Measurements from ENCODE around the gene TMUB1. TPM values are rescaled to one million over a fixed set of nuclear protein-coding genes. Genes with fewer than 3 reads are reported as not detected.

The TMUB1 gene
- total RNA-seq, 1 donor, result 18.1 TPM

DNA sequence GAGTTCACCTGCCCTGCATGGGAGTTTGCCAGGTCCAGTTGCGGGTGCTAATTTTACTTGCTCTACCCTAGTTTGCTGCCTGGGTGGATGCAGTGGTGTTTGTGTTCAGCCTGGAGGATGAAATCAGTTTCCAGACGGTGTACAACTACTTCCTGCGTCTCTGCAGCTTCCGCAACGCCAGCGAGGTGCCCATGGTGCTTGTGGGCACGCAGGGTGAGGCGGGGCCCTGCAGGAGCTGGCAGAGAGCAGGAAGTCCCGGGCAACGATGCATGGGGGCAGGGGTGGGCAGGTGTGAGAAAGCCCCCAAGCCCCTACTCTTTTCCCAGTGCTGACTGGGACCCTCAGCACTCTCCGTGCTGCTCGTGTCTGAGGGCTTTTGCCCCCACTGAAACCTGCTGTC lies 34.3 kb upstream of the TMUB1 start:
- peaks cover 10% of the 10 kb centered on the region for H3K36me3 ChIP-seq (ENCODE audit: insufficient read depth, low read length)
- peaks cover 31% of the 10 kb centered on the region for H3K79me2 ChIP-seq (ENCODE audit: insufficient read depth, low read length)
- H3K4me3 ChIP-seq (ENCODE audit: insufficient read depth, low read length), result no peak overlapping the region
- H3K4me1 ChIP-seq (ENCODE audit: insufficient read depth, low read length), result peaks cover 16% of the 10 kb centered on the region
- peaks cover 42% of the 10 kb centered on the region for H4K20me1 ChIP-seq (ENCODE audit: insufficient read depth, low read length)
- H2AFZ ChIP-seq (ENCODE audit: low read length), result no peak overlapping the region
- H3K27ac ChIP-seq (ENCODE audit: low read depth, low read length), result no peak overlapping the region
- TF ChIP-seq, protein P1, sequence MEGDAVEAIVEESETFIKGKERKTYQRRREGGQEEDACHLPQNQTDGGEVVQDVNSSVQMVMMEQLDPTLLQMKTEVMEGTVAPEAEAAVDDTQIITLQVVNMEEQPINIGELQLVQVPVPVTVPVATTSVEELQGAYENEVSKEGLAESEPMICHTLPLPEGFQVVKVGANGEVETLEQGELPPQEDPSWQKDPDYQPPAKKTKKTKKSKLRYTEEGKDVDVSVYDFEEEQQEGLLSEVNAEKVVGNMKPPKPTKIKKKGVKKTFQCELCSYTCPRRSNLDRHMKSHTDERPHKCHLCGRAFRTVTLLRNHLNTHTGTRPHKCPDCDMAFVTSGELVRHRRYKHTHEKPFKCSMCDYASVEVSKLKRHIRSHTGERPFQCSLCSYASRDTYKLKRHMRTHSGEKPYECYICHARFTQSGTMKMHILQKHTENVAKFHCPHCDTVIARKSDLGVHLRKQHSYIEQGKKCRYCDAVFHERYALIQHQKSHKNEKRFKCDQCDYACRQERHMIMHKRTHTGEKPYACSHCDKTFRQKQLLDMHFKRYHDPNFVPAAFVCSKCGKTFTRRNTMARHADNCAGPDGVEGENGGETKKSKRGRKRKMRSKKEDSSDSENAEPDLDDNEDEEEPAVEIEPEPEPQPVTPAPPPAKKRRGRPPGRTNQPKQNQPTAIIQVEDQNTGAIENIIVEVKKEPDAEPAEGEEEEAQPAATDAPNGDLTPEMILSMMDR (IDR thresholded peaks at IDR 0.05; ENCODE audit: extremely low read depth, low read depth, low read length), result no peak
- no peak overlapping the region for H3K4me2 ChIP-seq (ENCODE audit: insufficient read depth, low read length)
- no peaks in the 10 kb centered on the region for H3K27me3 ChIP-seq (ENCODE audit: insufficient read depth, low read length)
- no peaks in the 10 kb centered on the region for H3K9me3 ChIP-seq (ENCODE audit: low read depth, low read length)
- DNase-seq (ENCODE audit: insufficient read length, low spot score, missing footprints), result no peak

DNA sequence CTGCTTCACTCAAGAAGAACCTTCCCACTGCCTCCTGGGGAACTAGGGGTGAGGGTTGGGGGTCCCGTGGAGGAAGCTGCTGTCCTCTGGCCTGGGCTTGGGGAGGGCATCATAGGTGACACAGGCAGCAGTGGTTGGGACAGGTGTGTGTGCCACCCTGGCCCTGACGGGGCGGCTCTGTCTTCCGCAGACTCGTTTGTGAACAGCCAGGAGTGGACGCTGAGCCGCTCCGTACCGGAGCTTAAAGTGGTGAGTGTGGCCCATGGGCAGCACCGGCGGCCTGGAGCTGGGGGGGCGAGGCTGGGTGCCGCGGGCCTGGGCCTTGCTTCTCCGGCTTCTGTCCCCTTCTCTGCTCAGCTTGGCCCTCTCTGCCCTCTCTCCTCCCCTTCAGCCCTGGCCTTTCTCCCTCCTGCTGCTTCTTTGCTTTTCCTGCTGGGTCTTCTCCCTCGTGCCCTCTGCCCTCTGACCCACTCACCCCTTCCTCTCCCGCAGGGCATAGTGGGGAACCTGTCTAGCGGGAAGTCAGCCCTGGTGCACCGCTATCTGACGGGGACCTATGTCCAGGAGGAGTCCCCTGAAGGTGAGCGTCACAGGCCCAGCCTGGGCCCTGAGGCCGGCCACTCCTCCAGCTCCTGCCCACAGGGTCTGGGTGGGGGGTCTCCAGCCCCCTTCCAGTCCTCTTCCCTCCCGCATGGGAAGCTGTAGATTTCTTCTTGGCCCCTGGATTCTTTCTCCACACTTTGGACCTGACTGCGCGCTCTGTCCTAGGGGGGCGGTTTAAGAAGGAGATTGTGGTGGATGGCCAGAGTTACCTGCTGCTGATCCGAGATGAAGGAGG lies 33.5 kb upstream of the TMUB1 start:
- H3K27me3 ChIP-seq (ENCODE audit: insufficient read depth, low read length), result no peaks in the 10 kb centered on the region
- peaks cover 49% of the 10 kb centered on the region for H4K20me1 ChIP-seq (ENCODE audit: insufficient read depth, low read length)
- H2AFZ ChIP-seq (ENCODE audit: low read length), result no peak overlapping the region
- no peaks in the 10 kb centered on the region for H3K9me3 ChIP-seq (ENCODE audit: low read depth, low read length)
- peaks cover 10% of the 10 kb centered on the region for H3K36me3 ChIP-seq (ENCODE audit: insufficient read depth, low read length)
- no peak overlapping the region for H3K4me3 ChIP-seq (ENCODE audit: insufficient read depth, low read length)
- peaks cover 16% of the 10 kb centered on the region for H3K4me1 ChIP-seq (ENCODE audit: insufficient read depth, low read length)
- peaks cover 39% of the 10 kb centered on the region for H3K79me2 ChIP-seq (ENCODE audit: insufficient read depth, low read length)
- H3K4me2 ChIP-seq (ENCODE audit: insufficient read depth, low read length), result no peak overlapping the region
- DNase-seq (ENCODE audit: insufficient read length, low spot score, missing footprints), result peak; percentile 93
- TF ChIP-seq, protein P1 (IDR thresholded peaks at IDR 0.05; ENCODE audit: extremely low read depth, low read depth, low read length), result no peak
- H3K27ac ChIP-seq (ENCODE audit: low read depth, low read length), result no peak overlapping the region

DNA sequence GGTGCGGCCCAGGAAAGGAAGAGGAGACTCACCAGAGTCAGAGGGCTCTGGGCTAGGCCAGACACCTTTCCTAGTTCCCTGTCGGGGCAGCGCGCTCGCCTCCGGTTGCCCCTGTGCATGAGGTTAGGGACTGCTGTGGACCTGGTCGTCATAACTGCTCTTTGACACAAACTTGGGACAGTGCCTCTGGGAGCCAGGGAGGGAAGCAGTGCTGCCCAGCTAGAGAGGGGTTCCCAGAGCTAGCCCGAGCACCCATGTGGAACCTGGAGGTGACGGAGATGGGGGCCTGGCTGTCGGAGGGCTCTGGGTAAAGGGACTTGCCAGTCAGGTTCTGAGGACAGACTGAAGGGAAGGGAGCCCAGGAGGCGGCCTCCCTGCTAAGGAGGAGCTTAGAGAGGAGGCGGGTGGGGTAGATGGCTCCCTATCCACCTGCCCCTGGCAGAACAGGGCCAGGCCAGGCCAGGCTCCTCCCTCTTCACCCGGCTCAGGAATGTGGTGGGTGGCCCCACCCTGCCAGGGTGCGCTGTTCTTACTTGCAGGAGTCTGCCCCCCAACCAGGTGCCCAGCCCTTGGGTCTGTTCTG lies 32.6 kb upstream of the TMUB1 start:
- Histone ChIP-seq H4K20me1 (ENCODE audit: insufficient read depth, low read length) (peaks cover 57% of the 10 kb centered on the region), H3K36me3 (ENCODE audit: insufficient read depth, low read length) (peaks cover 10% of the 10 kb centered on the region), H3K79me2 (ENCODE audit: insufficient read depth, low read length) (peaks cover 48% of the 10 kb centered on the region), H2AFZ (ENCODE audit: low read length) (no peak overlapping the region), H3K4me3 (ENCODE audit: insufficient read depth, low read length) (peak overlapping the region; percentile 37), H3K27ac (ENCODE audit: low read depth, low read length) (no peak overlapping the region), H3K9me3 (ENCODE audit: low read depth, low read length) (no peaks in the 10 kb centered on the region), H3K4me2 (ENCODE audit: insufficient read depth, low read length) (peak overlapping the region; percentile 0), H3K4me1 (ENCODE audit: insufficient read depth, low read length) (peaks cover 16% of the 10 kb centered on the region), H3K27me3 (ENCODE audit: insufficient read depth, low read length) (no peaks in the 10 kb centered on the region)
- TF ChIP-seq, protein P1 (IDR thresholded peaks at IDR 0.05; ENCODE audit: extremely low read depth, low read depth, low read length), result no peak
- peak; percentile 95 for DNase-seq (ENCODE audit: insufficient read length, low spot score, missing footprints)
